ENCODE results near the gene ST6GALNAC4. TPM values are rescaled to one million over a fixed set of nuclear protein-coding genes. Genes with fewer than 3 reads are reported as not detected.

Gene ST6GALNAC4
- total and polyA plus RNA-seq, 9 of the 15 experiments (the other 6 are each of a cell fraction or from before 2014, with no cell fraction given), result 2.6 to 43.1 (median 15.4) TPM

DNA sequence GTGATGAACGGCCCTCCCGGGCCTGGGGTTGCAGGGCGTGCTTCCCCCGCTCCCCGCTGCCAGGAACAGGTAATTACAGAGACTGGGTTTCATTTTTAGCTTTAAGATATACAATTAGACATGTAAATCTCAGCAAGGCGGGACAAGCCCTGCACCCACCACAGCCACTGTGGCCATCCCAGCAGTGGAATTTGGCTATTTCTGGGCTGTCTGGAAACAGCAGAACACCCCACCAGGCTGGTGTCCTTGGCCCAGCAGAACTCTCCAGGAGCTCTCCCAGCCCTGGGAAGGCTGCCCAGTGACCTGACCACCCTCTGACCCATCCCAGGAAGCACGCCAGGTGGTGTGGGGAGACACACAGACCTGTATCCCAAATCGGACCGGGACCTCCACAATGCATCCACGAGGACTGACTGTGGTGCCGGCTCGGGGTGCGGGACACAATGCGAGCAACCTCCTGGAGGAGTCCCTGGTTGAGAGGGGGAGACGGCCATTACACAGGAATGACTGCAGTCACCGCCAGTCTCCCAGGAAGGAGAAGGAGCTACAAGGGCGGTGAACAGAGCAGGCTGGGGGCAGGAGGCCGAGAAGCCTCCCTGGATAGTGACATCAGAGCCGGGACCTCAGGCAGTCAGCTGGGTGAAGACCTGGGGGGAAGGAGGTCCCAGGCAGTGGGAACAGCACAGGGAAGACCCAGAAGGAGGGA lies 46.7 kb upstream of the ST6GALNAC4 start:
- Histone ChIP-seq H4K20me1 (replicated peaks; ENCODE audit: control insufficient read depth, insufficient read depth, low read length) (peaks cover 4% of the 10 kb centered on the region; the same call in 1 of the 2 replicates), H3K27me3 (ENCODE audit: control insufficient read depth in 2 of 2, insufficient read depth in 2 of 2, low read length in 2 of 2) (no peaks in the 10 kb centered on the region), H3K4me1 (replicated peaks in 1 of 2; ENCODE audit: control insufficient read depth in 2 of 2, insufficient read depth in 2 of 2, low read length in 2 of 2) (peaks cover 42 to 70% of the 10 kb centered on the region in 2 experiments), H3K4me3 (no peak overlapping the region), H3K9me1 (ENCODE audit: control insufficient read depth, insufficient read depth, low read length) (no peaks in the 10 kb centered on the region), H3K36me3 (ENCODE audit: control insufficient read depth, insufficient read depth, low read length) (no peaks in the 10 kb centered on the region), H3K9ac (ENCODE audit: insufficient read depth in 1 of 2, low read depth in 2 of 2, low read length in 2 of 2) (peak overlapping the region in 1 of 2 experiments; percentile 48; a peak in 2 of 4 replicates), H3K27ac (ENCODE audit: extremely low read depth, low read depth, low read length) (no peak overlapping the region), H3K79me2 (ENCODE audit: control insufficient read depth, insufficient read depth, low read length) (peaks cover 70% of the 10 kb centered on the region), H3K9me3 (replicated peaks; ENCODE audit: control insufficient read depth, insufficient read depth, low read depth, low read length) (no peaks in the 10 kb centered on the region), H3K4me2 (ENCODE audit: insufficient read depth, low read length) (no peak overlapping the region), H2AFZ (ENCODE audit: low read depth, low read length) (no peak overlapping the region)
- intact Hi-C loops (cut with micrococcal nuclease), result no loop called here
- ATAC-seq, result no peak
- CTCF ChIA-PET (ENCODE audit: low intra/inter-chr PET ratio), result no interaction called here
- TF ChIP-seq, protein P1, sequence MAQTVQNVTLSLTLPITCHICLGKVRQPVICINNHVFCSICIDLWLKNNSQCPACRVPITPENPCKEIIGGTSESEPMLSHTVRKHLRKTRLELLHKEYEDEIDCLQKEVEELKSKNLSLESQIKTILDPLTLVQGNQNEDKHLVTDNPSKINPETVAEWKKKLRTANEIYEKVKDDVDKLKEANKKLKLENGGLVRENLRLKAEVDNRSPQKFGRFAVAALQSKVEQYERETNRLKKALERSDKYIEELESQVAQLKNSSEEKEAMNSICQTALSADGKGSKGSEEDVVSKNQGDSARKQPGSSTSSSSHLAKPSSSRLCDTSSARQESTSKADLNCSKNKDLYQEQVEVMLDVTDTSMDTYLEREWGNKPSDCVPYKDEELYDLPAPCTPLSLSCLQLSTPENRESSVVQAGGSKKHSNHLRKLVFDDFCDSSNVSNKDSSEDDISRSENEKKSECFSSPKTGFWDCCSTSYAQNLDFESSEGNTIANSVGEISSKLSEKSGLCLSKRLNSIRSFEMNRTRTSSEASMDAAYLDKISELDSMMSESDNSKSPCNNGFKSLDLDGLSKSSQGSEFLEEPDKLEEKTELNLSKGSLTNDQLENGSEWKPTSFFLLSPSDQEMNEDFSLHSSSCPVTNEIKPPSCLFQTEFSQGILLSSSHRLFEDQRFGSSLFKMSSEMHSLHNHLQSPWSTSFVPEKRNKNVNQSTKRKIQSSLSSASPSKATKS (CRISPR knock-in tag; IDR thresholded peaks at IDR 0.05), result no peak
- TF ChIP-seq ZNF583 (CRISPR knock-in tag; IDR thresholded peaks at IDR 0.05) (no peak), RBFOX2 (IDR thresholded peaks at IDR 0.05; ENCODE audit: low read depth, low read length) (0 out of 2 replicates have a peak, but pooled peaks have one; percentile 1), POLR2G (IDR thresholded peaks at IDR 0.05; ENCODE audit: low read depth, low read length) (0 out of 2 replicates have a peak, but pooled peaks have one; percentile 16), NR1H2 (CRISPR knock-in tag; IDR thresholded peaks at IDR 0.05) (no peak)
- TF ChIP-seq, protein P2, sequence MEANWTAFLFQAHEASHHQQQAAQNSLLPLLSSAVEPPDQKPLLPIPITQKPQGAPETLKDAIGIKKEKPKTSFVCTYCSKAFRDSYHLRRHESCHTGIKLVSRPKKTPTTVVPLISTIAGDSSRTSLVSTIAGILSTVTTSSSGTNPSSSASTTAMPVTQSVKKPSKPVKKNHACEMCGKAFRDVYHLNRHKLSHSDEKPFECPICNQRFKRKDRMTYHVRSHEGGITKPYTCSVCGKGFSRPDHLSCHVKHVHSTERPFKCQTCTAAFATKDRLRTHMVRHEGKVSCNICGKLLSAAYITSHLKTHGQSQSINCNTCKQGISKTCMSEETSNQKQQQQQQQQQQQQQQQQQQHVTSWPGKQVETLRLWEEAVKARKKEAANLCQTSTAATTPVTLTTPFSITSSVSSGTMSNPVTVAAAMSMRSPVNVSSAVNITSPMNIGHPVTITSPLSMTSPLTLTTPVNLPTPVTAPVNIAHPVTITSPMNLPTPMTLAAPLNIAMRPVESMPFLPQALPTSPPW (CRISPR knock-in tag; IDR thresholded peaks at IDR 0.05), result no peak
- TF ChIP-seq, protein P3, sequence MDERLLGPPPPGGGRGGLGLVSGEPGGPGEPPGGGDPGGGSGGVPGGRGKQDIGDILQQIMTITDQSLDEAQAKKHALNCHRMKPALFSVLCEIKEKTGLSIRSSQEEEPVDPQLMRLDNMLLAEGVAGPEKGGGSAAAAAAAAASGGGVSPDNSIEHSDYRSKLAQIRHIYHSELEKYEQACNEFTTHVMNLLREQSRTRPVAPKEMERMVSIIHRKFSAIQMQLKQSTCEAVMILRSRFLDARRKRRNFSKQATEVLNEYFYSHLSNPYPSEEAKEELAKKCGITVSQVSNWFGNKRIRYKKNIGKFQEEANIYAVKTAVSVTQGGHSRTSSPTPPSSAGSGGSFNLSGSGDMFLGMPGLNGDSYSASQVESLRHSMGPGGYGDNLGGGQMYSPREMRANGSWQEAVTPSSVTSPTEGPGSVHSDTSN (CRISPR knock-in tag; IDR thresholded peaks at IDR 0.05; ENCODE audit: low read depth), result no peak
- TF ChIP-seq, protein P3 (tag; conservative IDR thresholded peaks at IDR 0.05; ENCODE audit: low read depth), result peak; percentile 46
- TF ChIP-seq, protein P4, sequence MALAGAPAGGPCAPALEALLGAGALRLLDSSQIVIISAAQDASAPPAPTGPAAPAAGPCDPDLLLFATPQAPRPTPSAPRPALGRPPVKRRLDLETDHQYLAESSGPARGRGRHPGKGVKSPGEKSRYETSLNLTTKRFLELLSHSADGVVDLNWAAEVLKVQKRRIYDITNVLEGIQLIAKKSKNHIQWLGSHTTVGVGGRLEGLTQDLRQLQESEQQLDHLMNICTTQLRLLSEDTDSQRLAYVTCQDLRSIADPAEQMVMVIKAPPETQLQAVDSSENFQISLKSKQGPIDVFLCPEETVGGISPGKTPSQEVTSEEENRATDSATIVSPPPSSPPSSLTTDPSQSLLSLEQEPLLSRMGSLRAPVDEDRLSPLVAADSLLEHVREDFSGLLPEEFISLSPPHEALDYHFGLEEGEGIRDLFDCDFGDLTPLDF (CRISPR knock-in tag; IDR thresholded peaks at IDR 0.05), result no peak
- no TSS peak for BruUV-seq (replicated peaks)
- WGBS (ENCODE audit: insufficient coverage, low coverage, missing lambda C conversion rate), result 72% methylated on average over 11 of the region's 19 CpGs
- DNase-seq (ENCODE audit: extremely low read depth in 1 of 4, low spot score in 3 of 4), result no peak
- no peak for FAIRE-seq
- in situ Hi-C loops (cut with MboI), result loop anchor here (10.0 kb wide), 1 partner anchor 71 kb away; no protein-coding TSS in a partner anchor
- POLR2A ChIA-PET, result interaction anchor here (0.6 to 3.6 kb wide), 4 partner anchors 9 to 138 kb away, joined by 3 to 18 read pairs (median 3); no protein-coding TSS in a partner anchor
